ENCODE data around the gene TPP2.

DNA sequence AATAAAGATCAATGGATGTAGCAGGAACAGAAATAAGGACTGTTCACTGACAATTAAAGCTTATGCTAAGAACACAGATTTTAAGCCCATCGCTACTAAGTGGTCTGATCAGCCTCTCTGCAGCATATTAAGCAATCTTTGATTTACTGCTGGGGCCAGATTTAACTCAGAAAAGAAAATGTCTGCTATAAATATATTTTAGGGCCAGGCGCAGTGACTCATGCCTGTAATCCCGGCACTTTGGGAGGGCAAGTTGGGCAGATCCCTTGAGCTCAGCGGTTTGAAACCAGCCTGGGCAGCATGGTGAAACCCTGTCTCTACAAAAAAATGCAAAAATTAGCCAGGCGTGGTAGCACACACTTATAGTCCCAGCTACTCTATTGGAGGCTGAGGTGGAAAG, 55.1 kb downstream of the TPP2 start:
- no peak for TF ChIP-seq POLR2A (IDR thresholded peaks at IDR 0.05; ENCODE audit: borderline replicate concordance, extremely low read depth, insufficient read depth, insufficient read length)
- TF ChIP-seq SRF (IDR thresholded peaks at IDR 0.05; ENCODE audit: low read depth): no peak
- no peak for TF ChIP-seq EZH2phosphoT487 (IDR thresholded peaks at IDR 0.05; ENCODE audit: borderline replicate concordance)
- TF ChIP-seq, protein P1, sequence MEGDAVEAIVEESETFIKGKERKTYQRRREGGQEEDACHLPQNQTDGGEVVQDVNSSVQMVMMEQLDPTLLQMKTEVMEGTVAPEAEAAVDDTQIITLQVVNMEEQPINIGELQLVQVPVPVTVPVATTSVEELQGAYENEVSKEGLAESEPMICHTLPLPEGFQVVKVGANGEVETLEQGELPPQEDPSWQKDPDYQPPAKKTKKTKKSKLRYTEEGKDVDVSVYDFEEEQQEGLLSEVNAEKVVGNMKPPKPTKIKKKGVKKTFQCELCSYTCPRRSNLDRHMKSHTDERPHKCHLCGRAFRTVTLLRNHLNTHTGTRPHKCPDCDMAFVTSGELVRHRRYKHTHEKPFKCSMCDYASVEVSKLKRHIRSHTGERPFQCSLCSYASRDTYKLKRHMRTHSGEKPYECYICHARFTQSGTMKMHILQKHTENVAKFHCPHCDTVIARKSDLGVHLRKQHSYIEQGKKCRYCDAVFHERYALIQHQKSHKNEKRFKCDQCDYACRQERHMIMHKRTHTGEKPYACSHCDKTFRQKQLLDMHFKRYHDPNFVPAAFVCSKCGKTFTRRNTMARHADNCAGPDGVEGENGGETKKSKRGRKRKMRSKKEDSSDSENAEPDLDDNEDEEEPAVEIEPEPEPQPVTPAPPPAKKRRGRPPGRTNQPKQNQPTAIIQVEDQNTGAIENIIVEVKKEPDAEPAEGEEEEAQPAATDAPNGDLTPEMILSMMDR (IDR thresholded peaks at IDR 0.05 in 2 of 3, conservative IDR thresholded peaks at IDR 0.05 in 1 of 3; ENCODE audit: borderline replicate concordance in 1 of 3, insufficient read depth in 1 of 3, low read depth in 2 of 3, low read length in 2 of 3): no peak
- no peak for TF ChIP-seq EZH2 (IDR thresholded peaks at IDR 0.05)
- TF ChIP-seq SIN3A (IDR thresholded peaks at IDR 0.05; ENCODE audit: low read depth): no peak
